Pancreas (tissue), 10 donors: ENCODE results near the gene ZBTB9. TPM values are rescaled to one million over a fixed set of nuclear protein-coding genes. Genes with fewer than 3 reads are reported as not detected.

Source experiments
- ATAC-seq, 4 donors: fragments of 200-7000 bp; cut with Tn5 transposase; one replicate each; pipeline versions ENCODE4 v1.8.0 to v1.9.1; 2020; ENCODE audit warnings: mild to moderate bottlenecking in 4 of 4, moderate library complexity in 4 of 4
- DNase-seq, 6 donors: peaks; one replicate each; pipeline ENCODE4 v3.0.0-alpha.2; 2020
- FAIRE-seq: peaks from 2 replicates; lab custom pipeline; 2012; peaks lifted over from hg19 to GRCh38; lab: Jason Lieb, UNC
- H3K27ac ChIP-seq, 4 donors: fragments of 200-600 bp; sonication (generic); 1 replicate in 3 of 4; 2 replicates in 1 of 4; pipeline versions ENCODE4 v1.5.0 to v1.8.0; 2020
- H3K27me3 ChIP-seq, 4 donors: fragments of 200-600 bp; one replicate each; pipeline ENCODE4 v1.8.0; 2021
- H3K36me3 ChIP-seq, 3 donors: fragments of 200-600 bp; sonication (generic) in 1 of 3; one replicate each; pipeline versions ENCODE4 v1.5.0 to v1.8.0; 2020 to 2021
- H3K4me1 ChIP-seq, 3 donors: fragments of 200-600 bp; one replicate each; pipeline ENCODE4 v1.8.0; 2021
- H3K4me3 ChIP-seq, 4 donors: fragments of 200-600 bp; sonication (generic) in 2 of 4; one replicate each; pipeline versions ENCODE4 v1.5.0 to v1.8.0; 2020 to 2021
- H3K9me3 ChIP-seq, 4 donors: fragments of 200-600 bp; one replicate each; pipeline ENCODE4 v1.8.0; 2021
- CTCF ChIP-seq, 4 donors: fragments of 200-600 bp; sonication (generic) in 3 of 4; IDR thresholded peaks; one replicate each; pipeline versions ENCODE4 v1.5.0 to v1.8.0; 2021; ENCODE audit warnings: antibody characterized with exemption in 4 of 4
- WGBS, 2 donors: extraction: QIAGEN DNeasy Blood & Tissue Kit; methylation state at CpG; one replicate each; pipeline ENCODE4 v1.1.7; 2013; 5-methylcytosine and 5-hydroxymethylcytosine counted together
- intact Hi-C, 3 donors: fragments of 100-400 bp; cut with DNase I; formaldehyde crosslinking; loops; one replicate each; pipeline versions ENCODE4 v1.11.1 to v1.14.2; 2022
- polyA plus RNA-seq, 2 donors: library from polyadenylated mRNA; stranded (reverse); fragments of 200-250 nt; gene quantifications; one replicate each; pipeline ENCODE4 v1.2.3, GENCODE V29; 2013
- total RNA-seq, 6 donors: library from RNA; stranded (reverse); fragmentation: NEBNext Ultra II Directional in 4 of 6; extraction: Animal tissue kit (Norgen Biotek cat#: 25700) in 4 of 6; gene quantifications; one replicate each; pipeline versions ENCODE4 v1.2.1 to v1.2.4, GENCODE V29; 2021 to 2023
- donor health status: healthy with polysubstance abuse.
- donor health status: DM: no; HTN: no; CAD: no; lungs with moderate emphysema.
- donor health status: DM: no; HTN: no; CAD: no.
- donor health status: control.
- donor health status: control.
- donor health status: Bipolar disorder and iron deficiency.
- donor health status: DM: yes; HTN: yes; CAD: no.
- donor health status: DM: no; HTN: no; CAD: no.
- donor health status: DM: no; HTN: no; CAD: no.
- donor health status: DM: yes; HTN: yes; CAD: no.

Gene ZBTB9
- total and polyA plus RNA-seq, 8 donors: 1.7 to 4.7 (median 3.5) TPM

GRCh38 chr6:33439956-33440648 lies 14.3 kb upstream of the ZBTB9 start:
- Histone ChIP-seq H3K27ac (no peak overlapping the region), H3K36me3 (peaks cover 0 to 3% (median 0%) of the 10 kb centered on the region in 3 donors), H3K4me1 (no peaks in the 10 kb centered on the region), H3K27me3 (no peaks in the 10 kb centered on the region), H3K4me3 (no peak overlapping the region), H3K9me3 (no peaks in the 10 kb centered on the region)
- no peak for DNase-seq
- ATAC-seq: no peak
- intact Hi-C loops: no loop called here
- WGBS, 2 donors: 70 to 72% methylated on average over 8 to 9 of the region's 9 CpGs
- no peak for FAIRE-seq
- no peak for TF ChIP-seq CTCF (IDR thresholded peaks at IDR 0.05)

DNA sequence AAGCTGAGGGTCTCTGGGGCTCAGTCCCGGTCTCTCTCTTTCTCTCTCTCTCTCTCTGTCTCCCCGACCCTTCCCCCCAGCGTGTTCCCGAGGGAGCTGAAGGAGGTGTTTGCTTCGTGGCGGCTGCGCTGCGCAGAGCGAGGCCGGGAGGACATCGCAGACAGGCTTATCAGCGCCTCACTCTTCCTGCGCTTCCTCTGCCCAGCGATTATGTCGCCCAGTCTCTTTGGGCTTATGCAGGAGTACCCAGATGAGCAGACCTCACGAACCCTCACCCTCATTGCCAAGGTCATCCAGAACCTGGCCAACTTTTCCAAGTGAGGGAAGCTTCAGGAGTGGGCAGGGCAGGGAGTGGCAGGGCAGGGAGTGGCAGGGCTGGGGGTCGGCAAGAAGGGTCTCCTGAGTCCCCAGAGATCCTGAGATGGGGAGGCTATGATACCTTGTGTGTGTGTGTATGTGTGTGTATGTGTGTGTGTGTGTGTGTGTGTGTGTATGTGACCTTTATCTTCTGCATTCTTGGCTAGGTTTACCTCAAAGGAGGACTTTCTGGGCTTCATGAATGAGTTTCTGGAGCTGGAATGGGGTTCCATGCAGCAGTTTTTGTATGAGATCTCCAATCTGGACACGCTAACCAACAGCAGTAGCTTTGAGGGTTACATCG lies 13.6 kb upstream of the ZBTB9 start:
- Histone ChIP-seq H3K36me3 (peaks cover 0 to 3% (median 0%) of the 10 kb centered on the region in 3 donors), H3K4me3 (no peak overlapping the region), H3K4me1 (no peaks in the 10 kb centered on the region), H3K9me3 (no peaks in the 10 kb centered on the region), H3K27me3 (no peaks in the 10 kb centered on the region), H3K27ac (no peak overlapping the region)
- intact Hi-C loops: no loop called here
- no peak for ATAC-seq
- no peak for TF ChIP-seq CTCF (IDR thresholded peaks at IDR 0.05)
- 78 to 85% methylated on average over 19 of the region's 19 CpGs for WGBS, 2 donors
- no peak for FAIRE-seq
- no peak for DNase-seq

- intact Hi-C loops: no loop called here
- no peak overlapping the region for H3K4me3 ChIP-seq
- no peak for TF ChIP-seq CTCF (IDR thresholded peaks at IDR 0.05)
- WGBS, 2 donors: 90 to 96% methylated on average over 9 of the region's 9 CpGs
- no peak overlapping the region for H3K27ac ChIP-seq
- FAIRE-seq: no peak
- no peaks in the 10 kb centered on the region for H3K4me1 ChIP-seq
- no peak for ATAC-seq
- H3K27me3 ChIP-seq: no peaks in the 10 kb centered on the region
- no peak for DNase-seq
- no peaks in the 10 kb centered on the region for H3K9me3 ChIP-seq
- H3K36me3 ChIP-seq: peaks cover 0 to 3% (median 0%) of the 10 kb centered on the region in 3 donors
These were observed 12.9 kb upstream of the ZBTB9 start for GRCh38 chr6:33441457-33441856.

DNA sequence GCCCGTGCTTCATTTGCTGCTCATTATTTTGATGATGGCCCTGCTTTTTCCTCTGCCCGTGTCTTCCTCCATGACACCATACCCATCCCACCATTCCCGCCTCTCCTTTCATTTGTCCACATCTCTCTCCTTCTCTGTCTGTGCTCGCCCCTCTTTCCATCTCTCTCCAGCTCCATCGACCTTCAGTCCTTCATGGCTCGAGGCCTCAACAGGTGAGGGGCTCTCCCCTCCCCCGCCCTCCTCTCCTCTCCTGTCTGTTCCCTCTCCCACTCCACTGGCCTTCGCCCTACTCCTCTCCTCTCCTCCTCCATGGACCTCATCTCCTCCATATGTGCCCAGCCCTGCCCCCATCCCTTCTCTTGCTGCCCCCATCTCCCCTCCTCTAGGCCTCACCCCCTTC lies 12.1 kb upstream of the ZBTB9 start:
- Histone ChIP-seq H3K27me3 (no peaks in the 10 kb centered on the region), H3K9me3 (no peaks in the 10 kb centered on the region), H3K36me3 (peaks cover 0 to 3% (median 0%) of the 10 kb centered on the region in 3 donors), H3K27ac (no peak overlapping the region), H3K4me1 (no peaks in the 10 kb centered on the region), H3K4me3 (no peak overlapping the region)
- intact Hi-C loops: no loop called here
- no peak for DNase-seq
- no peak for ATAC-seq
- 81 to 86% methylated on average over 8 of the region's 8 CpGs for WGBS, 2 donors
- TF ChIP-seq CTCF (IDR thresholded peaks at IDR 0.05): no peak
- no peak for FAIRE-seq

GRCh38 chr6:33443025-33443424 lies 11.4 kb upstream of the ZBTB9 start:
- intact Hi-C loops: no loop called here
- Histone ChIP-seq H3K4me1 (no peaks in the 10 kb centered on the region), H3K36me3 (peaks cover 0 to 2% (median 0%) of the 10 kb centered on the region in 3 donors), H3K4me3 (no peak overlapping the region), H3K9me3 (no peaks in the 10 kb centered on the region), H3K27ac (no peak overlapping the region), H3K27me3 (no peaks in the 10 kb centered on the region)
- ATAC-seq (no peak), DNase-seq (no peak), FAIRE-seq (no peak)
- no peak for TF ChIP-seq CTCF (IDR thresholded peaks at IDR 0.05)
- WGBS, 2 donors: 92 to 95% methylated on average over 16 to 17 of the region's 17 CpGs
